ENCODE data around the gene DMRT1.

The DMRT1 gene

GRCh38 chr9:1007312-1007711, 165.8 kb downstream of the DMRT1 start:
- DNase-seq = no peak

- no peak for DNase-seq
Observed at GRCh38 chr9:1008216-1008615, 166.7 kb downstream of the DMRT1 start.

DNA sequence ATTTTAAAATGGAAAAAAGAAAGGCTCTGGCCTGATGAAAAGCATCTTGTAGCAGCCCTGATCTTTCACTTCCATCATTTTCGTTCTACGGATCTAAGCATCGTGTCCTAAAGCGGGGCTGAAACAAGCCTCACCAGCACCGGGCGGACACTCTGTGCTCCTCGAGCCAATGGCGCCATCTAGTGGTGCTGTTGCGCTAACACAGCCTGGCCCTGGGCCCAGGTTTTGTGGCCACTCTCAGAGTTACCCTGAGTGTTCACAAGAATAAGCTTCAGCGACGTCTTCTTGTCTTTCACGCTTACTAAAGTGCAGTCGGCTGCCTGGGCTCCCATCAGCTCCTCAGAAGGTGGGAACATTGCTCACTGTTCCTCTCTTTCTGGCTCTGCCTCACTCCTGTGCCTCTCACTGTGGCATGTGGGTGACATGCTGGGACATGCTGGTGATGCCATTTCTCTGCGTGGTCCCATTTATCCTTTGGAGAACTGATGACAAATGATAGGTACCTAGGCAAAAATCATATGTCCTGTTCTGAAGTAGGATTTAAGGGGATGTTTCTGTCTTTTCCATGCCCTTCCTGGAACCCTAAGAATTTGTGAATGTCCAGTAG, 167.7 kb downstream of the DMRT1 start:
- peak; percentile 58 for DNase-seq

- DNase-seq = no peak
Observed at GRCh38 chr9:1013021-1013420, 171.5 kb downstream of the DMRT1 start.

- DNase-seq = no peak
Observed at GRCh38 chr9:1014225-1014624, 172.7 kb downstream of the DMRT1 start.

- DNase-seq = no peak
Observed at GRCh38 chr9:1014640-1015039, 173.1 kb downstream of the DMRT1 start.

DNA sequence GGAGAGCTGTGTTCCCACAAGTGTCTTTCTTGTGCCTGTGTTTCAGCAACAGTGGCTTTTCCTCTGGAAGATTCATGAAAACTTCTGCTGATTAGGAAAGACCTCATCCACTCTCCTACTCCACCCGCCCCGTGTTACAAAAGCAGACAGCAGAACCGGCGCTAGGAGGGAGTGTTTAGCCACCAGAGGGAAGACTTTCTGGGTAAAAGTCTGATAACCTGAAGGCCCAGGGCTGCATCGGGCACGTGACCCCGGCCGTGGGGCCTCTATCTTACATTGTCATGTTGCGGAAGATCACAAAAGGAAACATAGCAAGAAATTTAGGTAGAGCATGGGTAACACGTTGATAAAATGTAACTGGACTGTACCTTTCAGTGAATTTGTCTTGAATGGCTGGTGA, 176.6 kb downstream of the DMRT1 start:
- no peak for DNase-seq

Measured in stimulated activated naive CD4-positive, alpha-beta T cell treated with Interleukin-2 at 50 U/mL for 16 hours (primary cell).